ENCODE data around the gene ANKRD40.

DNA sequence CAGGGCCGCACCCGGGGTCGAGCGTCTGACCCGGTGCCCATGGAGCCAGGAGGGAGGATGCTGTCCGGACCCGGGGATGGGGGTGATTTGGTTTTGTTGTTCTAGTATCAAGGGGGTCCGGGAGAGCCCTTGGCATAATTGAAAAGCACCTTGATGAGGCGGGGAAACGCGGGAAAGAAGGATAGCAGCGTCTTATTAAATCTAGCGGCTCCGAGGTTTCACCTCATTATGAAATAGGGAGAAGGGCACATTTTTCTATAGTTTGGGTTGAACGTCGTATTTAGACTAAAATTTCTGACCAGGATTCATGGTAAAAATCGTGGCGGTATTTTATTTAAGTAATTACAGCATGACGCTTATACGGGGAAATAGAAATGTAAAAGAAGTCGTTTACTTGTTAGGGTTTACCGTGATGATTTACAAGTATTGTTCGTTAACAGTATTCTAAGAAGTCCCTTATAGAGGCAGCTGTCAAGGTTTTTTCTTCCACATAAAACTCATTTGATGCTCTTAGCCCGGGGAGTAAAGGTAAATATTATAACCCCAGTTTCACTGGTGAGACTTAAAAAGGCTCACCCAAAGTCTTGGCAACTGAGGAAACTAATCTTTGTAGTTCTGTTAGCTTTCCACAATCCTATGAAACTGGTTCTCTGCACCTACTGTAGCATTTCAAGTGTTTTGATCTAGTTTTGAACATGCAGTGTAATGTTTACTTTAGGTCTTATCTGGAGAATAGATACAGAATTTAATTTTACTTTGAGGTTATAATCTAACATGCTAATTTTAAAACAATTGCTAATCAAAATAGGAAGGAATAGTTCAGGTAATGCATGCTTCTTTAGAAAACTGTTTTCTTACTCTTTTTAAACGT lies 12.4 kb upstream of the ANKRD40 start:
- TF ChIP-seq POLR2AphosphoS5 (IDR thresholded peaks at IDR 0.05) (no peak), POLR2A (IDR thresholded peaks at IDR 0.05) (no peak)
- TF ChIP-seq, protein P1, sequence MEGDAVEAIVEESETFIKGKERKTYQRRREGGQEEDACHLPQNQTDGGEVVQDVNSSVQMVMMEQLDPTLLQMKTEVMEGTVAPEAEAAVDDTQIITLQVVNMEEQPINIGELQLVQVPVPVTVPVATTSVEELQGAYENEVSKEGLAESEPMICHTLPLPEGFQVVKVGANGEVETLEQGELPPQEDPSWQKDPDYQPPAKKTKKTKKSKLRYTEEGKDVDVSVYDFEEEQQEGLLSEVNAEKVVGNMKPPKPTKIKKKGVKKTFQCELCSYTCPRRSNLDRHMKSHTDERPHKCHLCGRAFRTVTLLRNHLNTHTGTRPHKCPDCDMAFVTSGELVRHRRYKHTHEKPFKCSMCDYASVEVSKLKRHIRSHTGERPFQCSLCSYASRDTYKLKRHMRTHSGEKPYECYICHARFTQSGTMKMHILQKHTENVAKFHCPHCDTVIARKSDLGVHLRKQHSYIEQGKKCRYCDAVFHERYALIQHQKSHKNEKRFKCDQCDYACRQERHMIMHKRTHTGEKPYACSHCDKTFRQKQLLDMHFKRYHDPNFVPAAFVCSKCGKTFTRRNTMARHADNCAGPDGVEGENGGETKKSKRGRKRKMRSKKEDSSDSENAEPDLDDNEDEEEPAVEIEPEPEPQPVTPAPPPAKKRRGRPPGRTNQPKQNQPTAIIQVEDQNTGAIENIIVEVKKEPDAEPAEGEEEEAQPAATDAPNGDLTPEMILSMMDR (IDR thresholded peaks at IDR 0.05) = no peak

Measured in transverse colon (tissue), 4 donors.